BLaER1 treated with 17β-estradiol and CSF1 and Interleukin-3, amounts not matched to agents 10 nM and 100 nM (cell line): Measurements from ENCODE around the gene PRKCD.
A peak's percentile ranks its signal among the peaks of the same experiment; 100 is the strongest.

Experiments used
- H3K27ac ChIP-seq, 11 experiments: shearing (Covaris generic); formaldehyde crosslinking; 2 replicates each; pipeline ENCODE4 v1.8.1; 2022
- H3K27me3 ChIP-seq, 11 experiments: shearing (Covaris generic); formaldehyde crosslinking; 2 replicates each; pipeline ENCODE4 v1.8.1; 2022
- H3K36me3 ChIP-seq, 11 experiments: shearing (Covaris generic); formaldehyde crosslinking; 2 replicates each; pipeline ENCODE4 v1.8.1; 2022
- H3K4me1 ChIP-seq, 10 experiments: shearing (Covaris generic); formaldehyde crosslinking; 2 replicates each; pipeline ENCODE4 v1.8.1; 2022
- H3K4me2 ChIP-seq, 11 experiments: shearing (Covaris generic); formaldehyde crosslinking; 2 replicates each; pipeline ENCODE4 v1.8.1; 2022
- H3K4me3 ChIP-seq, 10 experiments: shearing (Covaris generic); formaldehyde crosslinking; 2 replicates each; pipeline ENCODE4 v1.8.1; 2022
- H3K9ac ChIP-seq, 11 experiments: shearing (Covaris generic); formaldehyde crosslinking; 2 replicates each; pipeline ENCODE4 v1.8.1; 2022
- H3K9me3 ChIP-seq, 11 experiments: shearing (Covaris generic); formaldehyde crosslinking; replicated peaks in 1 of 11; 2 replicates each; pipeline ENCODE4 v1.8.1; 2022
- H4K20me1 ChIP-seq, 11 experiments: shearing (Covaris generic); formaldehyde crosslinking; 2 replicates each; pipeline ENCODE4 v1.8.1; 2022
- Cebpa-rat ChIP-seq, 11 experiments: shearing (Covaris generic); IDR thresholded peaks; 2 replicates each; pipeline ENCODE4 v1.8.1; 2022

PRKCD gene

GRCh38 chr3:53183514-53183913, 22.5 kb downstream of the PRKCD start:
- peaks cover 30 to 52% (median 40%) of the 10 kb centered on the region in 10 experiments for H3K4me1 ChIP-seq
- 0 out of 22 replicates have a peak overlapping the region, but pooled peaks of 1 of the 11 experiments have one; percentile 36 for H3K9ac ChIP-seq
- TF ChIP-seq Cebpa-rat (IDR thresholded peaks at IDR 0.05): no peak
- H3K9me3 ChIP-seq: no peaks in the 10 kb centered on the region
- peak overlapping the region in 2 of 11 experiments; percentile 6 to 16; a peak in 1 of 22 replicates for H3K27ac ChIP-seq
- H3K4me3 ChIP-seq: no peak overlapping the region
- H3K4me2 ChIP-seq: no peak overlapping the region
- peaks cover under 1 to 99% (median 52%) of the 10 kb centered on the region in 11 experiments; a peak in 19 of 22 replicates for H4K20me1 ChIP-seq
- peaks cover 89 to 99% (median 96%) of the 10 kb centered on the region in 11 experiments for H3K36me3 ChIP-seq
- no peaks in the 10 kb centered on the region for H3K27me3 ChIP-seq

GRCh38 chr3:53184701-53185100, 23.7 kb downstream of the PRKCD start:
- Histone ChIP-seq H3K27me3 (no peaks in the 10 kb centered on the region), H3K4me2 (no peak overlapping the region), H3K9me3 (no peaks in the 10 kb centered on the region), H3K9ac (no peak overlapping the region), H4K20me1 (peaks cover 4 to 99% (median 41%) of the 10 kb centered on the region in 11 experiments; a peak in 20 of 22 replicates), H3K36me3 (peaks cover 89 to 99% (median 96%) of the 10 kb centered on the region in 11 experiments), H3K4me1 (peaks cover 19 to 43% (median 30%) of the 10 kb centered on the region in 10 experiments), H3K4me3 (no peak overlapping the region), H3K27ac (no peak overlapping the region; a peak in 1 of 22 replicates)
- TF ChIP-seq Cebpa-rat (IDR thresholded peaks at IDR 0.05): no peak

- Histone ChIP-seq H3K27me3 (no peaks in the 10 kb centered on the region), H3K4me2 (no peak overlapping the region), H3K9me3 (no peaks in the 10 kb centered on the region), H3K4me3 (no peak overlapping the region), H3K9ac (0 out of 22 replicates have a peak overlapping the region, but pooled peaks of 1 of the 11 experiments have one; percentile 6), H3K4me1 (peaks cover 6 to 41% (median 20%) of the 10 kb centered on the region in 10 experiments), H3K36me3 (peaks cover 91 to 100% (median 99%) of the 10 kb centered on the region in 11 experiments), H4K20me1 (peaks cover 4 to 99% (median 37%) of the 10 kb centered on the region in 11 experiments; a peak in 19 of 22 replicates), H3K27ac (peak overlapping the region in 1 of 11 experiments; percentile 29; a peak in 2 of 22 replicates)
- TF ChIP-seq Cebpa-rat (IDR thresholded peaks at IDR 0.05): no peak
Measured at GRCh38 chr3:53185761-53186465, 24.9 kb downstream of the PRKCD start.

- TF ChIP-seq Cebpa-rat (IDR thresholded peaks at IDR 0.05): no peak
- Histone ChIP-seq H3K4me3 (no peak overlapping the region), H3K27ac (peak overlapping the region in 1 of 11 experiments; percentile 29; a peak in 1 of 22 replicates), H4K20me1 (peaks cover 0 to 99% (median 38%) of the 10 kb centered on the region in 11 experiments; a peak in 19 of 22 replicates), H3K9ac (0 out of 22 replicates have a peak overlapping the region, but pooled peaks of 1 of the 11 experiments have one; percentile 6), H3K27me3 (no peaks in the 10 kb centered on the region), H3K36me3 (peaks cover 88 to 100% (median 99%) of the 10 kb centered on the region in 11 experiments), H3K9me3 (no peaks in the 10 kb centered on the region), H3K4me1 (peaks cover 0 to 36% (median 12%) of the 10 kb centered on the region in 10 experiments; a peak in 16 of 20 replicates), H3K4me2 (no peak overlapping the region)
Measured at GRCh38 chr3:53186726-53187125, 25.7 kb downstream of the PRKCD start.

GRCh38 chr3:53187430-53187829, 26.4 kb downstream of the PRKCD start:
- Histone ChIP-seq H4K20me1 (peaks cover 0 to 99% (median 44%) of the 10 kb centered on the region in 11 experiments; a peak in 17 of 22 replicates), H3K9ac (no peak overlapping the region), H3K9me3 (no peaks in the 10 kb centered on the region), H3K36me3 (peaks cover 88 to 100% (median 98%) of the 10 kb centered on the region in 11 experiments), H3K4me1 (peaks cover 0 to 35% (median 11%) of the 10 kb centered on the region in 10 experiments; a peak in 11 of 20 replicates), H3K4me2 (no peak overlapping the region), H3K27me3 (no peaks in the 10 kb centered on the region), H3K27ac (no peak overlapping the region), H3K4me3 (no peak overlapping the region)
- no peak for TF ChIP-seq Cebpa-rat (IDR thresholded peaks at IDR 0.05)

GRCh38 chr3:53188136-53188685, 27.2 kb downstream of the PRKCD start:
- H3K27ac ChIP-seq: no peak overlapping the region
- peaks cover 0 to 37% (median 9%) of the 10 kb centered on the region in 10 experiments; a peak in 11 of 20 replicates for H3K4me1 ChIP-seq
- no peaks in the 10 kb centered on the region for H3K27me3 ChIP-seq
- no peaks in the 10 kb centered on the region for H3K9me3 ChIP-seq
- no peak overlapping the region for H3K4me3 ChIP-seq
- H4K20me1 ChIP-seq: peaks cover 0 to 99% (median 51%) of the 10 kb centered on the region in 11 experiments; a peak in 18 of 22 replicates
- TF ChIP-seq Cebpa-rat (IDR thresholded peaks at IDR 0.05): no peak
- no peak overlapping the region for H3K4me2 ChIP-seq
- no peak overlapping the region; a peak in 1 of 22 replicates for H3K9ac ChIP-seq
- peaks cover 88 to 100% (median 98%) of the 10 kb centered on the region in 11 experiments for H3K36me3 ChIP-seq

- Histone ChIP-seq H3K4me2 (no peak overlapping the region), H3K9me3 (no peaks in the 10 kb centered on the region), H3K4me3 (no peak overlapping the region), H3K36me3 (peaks cover 88 to 100% (median 98%) of the 10 kb centered on the region in 11 experiments), H3K4me1 (peaks cover 0 to 42% (median 9%) of the 10 kb centered on the region in 10 experiments; a peak in 11 of 20 replicates), H3K9ac (peak overlapping the region in 1 of 11 experiments; percentile 7; a peak in 1 of 22 replicates), H4K20me1 (peaks cover 0 to 99% (median 52%) of the 10 kb centered on the region in 11 experiments; a peak in 18 of 22 replicates), H3K27ac (no peak overlapping the region), H3K27me3 (no peaks in the 10 kb centered on the region)
- TF ChIP-seq Cebpa-rat (IDR thresholded peaks at IDR 0.05): no peak
Measured at GRCh38 chr3:53188720-53189119, 27.7 kb downstream of the PRKCD start.

- Histone ChIP-seq H3K27ac (0 out of 22 replicates have a peak overlapping the region, but pooled peaks of 1 of the 11 experiments have one; percentile 23), H3K36me3 (peaks cover 92 to 100% (median 99%) of the 10 kb centered on the region in 11 experiments)
Measured at GRCh38 chr3:53189276-53189675, 28.3 kb downstream of the PRKCD start.

More at GRCh38 chr3:53189276-53189675, 28.3 kb downstream of the PRKCD start:
- Histone ChIP-seq H3K9me3 (no peaks in the 10 kb centered on the region), H3K27me3 (no peaks in the 10 kb centered on the region), H3K9ac (peak overlapping the region in 1 of 11 experiments; percentile 7; a peak in 2 of 22 replicates), H3K4me1 (peaks cover 0 to 47% (median 9%) of the 10 kb centered on the region in 10 experiments; a peak in 11 of 20 replicates), H4K20me1 (peaks cover 0 to 100% (median 55%) of the 10 kb centered on the region in 11 experiments; a peak in 19 of 22 replicates), H3K4me2 (no peak overlapping the region), H3K4me3 (no peak overlapping the region)
- no peak for TF ChIP-seq Cebpa-rat (IDR thresholded peaks at IDR 0.05)
